Thyroid gland (tissue), 4 donors: Measurements from ENCODE around the gene HOXC10. TPM values are rescaled to one million over a fixed set of nuclear protein-coding genes. Genes with fewer than 3 reads are reported as not detected.

Source experiments
- DNase-seq, 2 donors: peaks; one replicate each; pipeline ENCODE4 v3.0.0-alpha.2; 2019
- H3K27ac ChIP-seq, 3 donors: fragments of 200-600 bp; sonication (generic); 1 replicate in 2 of 3; 2 replicates in 1 of 3; pipeline ENCODE4 v1.5.1; 2016 to 2019; ENCODE audit warnings: mild to moderate bottlenecking in 1 of 3, moderate library complexity in 1 of 3
- H3K27me3 ChIP-seq: fragments of 200-600 bp; sonication (generic); one replicate; pipeline ENCODE4 v1.5.1; 2019
- H3K36me3 ChIP-seq, 2 donors: fragments of 200-600 bp; sonication (generic); one replicate each; pipeline ENCODE4 v1.5.1; 2016 to 2019
- H3K4me1 ChIP-seq, 2 donors: fragments of 200-600 bp; sonication (generic); one replicate each; pipeline ENCODE4 v1.5.1; 2017 to 2019
- H3K4me3 ChIP-seq, 3 donors: fragments of 200-600 bp; sonication (generic); replicated peaks in 1 of 3; 1 replicate in 2 of 3; 2 replicates in 1 of 3; pipeline ENCODE4 v1.5.1; 2016; ENCODE audit warnings: mild to moderate bottlenecking in 1 of 3
- H3K9me3 ChIP-seq: fragments of 200-600 bp; sonication (generic); one replicate; pipeline ENCODE4 v1.5.1; 2017
- POLR2A ChIP-seq, 2 donors: fragments of 450-650 bp; IDR thresholded peaks; one replicate each; pipeline ENCODE4 v1.6.1; 2017; ENCODE audit warnings: antibody characterized with exemption in 2 of 2, mild to moderate bottlenecking in 2 of 2, moderate library complexity in 1 of 2
- WGBS, 2 donors: methylation state at CpG; one replicate each; pipeline ENCODE4 v1.1.5; 2017; 5-methylcytosine and 5-hydroxymethylcytosine counted together
- intact Hi-C: fragments of 100-400 bp; cut with DNase I; formaldehyde crosslinking; loops from one replicate; pipeline ENCODE4 v1.15.1; 2023
- total RNA-seq, 4 donors: library from RNA; depleted of rRNA; stranded (reverse); fragments of >200 nt; gene quantifications; one replicate each; pipeline ENCODE4 v1.2.3, GENCODE V29; 2016
- TF ChIP-seq, protein P1 (sequence below), 6 experiments: fragments of 200-600 bp in 3 of 6; fragments of 450-650 bp in 3 of 6; sonication (generic) in 3 of 6; IDR thresholded peaks; one replicate each; pipeline ENCODE4 v1.5.1; 2016 to 2019; ENCODE audit warnings: antibody characterized with exemption in 6 of 6, mild to moderate bottlenecking in 2 of 6, inconsistent platforms in 1 of 6, moderate library complexity in 1 of 6

HOXC10 gene
- total RNA-seq, 4 donors from 2014 or later = not detected

DNA sequence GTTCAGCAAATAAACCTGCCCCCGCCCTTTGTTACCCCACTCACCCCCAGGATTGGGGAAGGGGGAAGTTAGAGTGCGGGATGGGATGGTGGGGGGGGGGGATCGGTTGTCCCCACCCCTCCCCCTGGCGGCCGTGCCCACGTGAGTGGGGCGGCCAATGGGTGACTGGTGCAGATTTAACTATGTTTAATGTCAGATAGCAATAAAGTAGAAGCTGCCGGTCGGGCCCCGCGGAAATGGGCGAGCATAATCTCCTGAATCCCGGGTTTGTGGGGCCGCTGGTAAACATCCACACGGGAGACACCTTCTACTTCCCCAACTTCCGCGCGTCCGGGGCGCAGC is 30.3 kb upstream of the HOXC10 start, which contains the start of gene HOXC12:
HOXC12 (plus strand) TSS at position 210 of the 342 bp plus-strand sequence; CDS start at position 237, 27 bp downstream.
- no peak within 1 kb of the TSS for H3K27ac ChIP-seq

DNA sequence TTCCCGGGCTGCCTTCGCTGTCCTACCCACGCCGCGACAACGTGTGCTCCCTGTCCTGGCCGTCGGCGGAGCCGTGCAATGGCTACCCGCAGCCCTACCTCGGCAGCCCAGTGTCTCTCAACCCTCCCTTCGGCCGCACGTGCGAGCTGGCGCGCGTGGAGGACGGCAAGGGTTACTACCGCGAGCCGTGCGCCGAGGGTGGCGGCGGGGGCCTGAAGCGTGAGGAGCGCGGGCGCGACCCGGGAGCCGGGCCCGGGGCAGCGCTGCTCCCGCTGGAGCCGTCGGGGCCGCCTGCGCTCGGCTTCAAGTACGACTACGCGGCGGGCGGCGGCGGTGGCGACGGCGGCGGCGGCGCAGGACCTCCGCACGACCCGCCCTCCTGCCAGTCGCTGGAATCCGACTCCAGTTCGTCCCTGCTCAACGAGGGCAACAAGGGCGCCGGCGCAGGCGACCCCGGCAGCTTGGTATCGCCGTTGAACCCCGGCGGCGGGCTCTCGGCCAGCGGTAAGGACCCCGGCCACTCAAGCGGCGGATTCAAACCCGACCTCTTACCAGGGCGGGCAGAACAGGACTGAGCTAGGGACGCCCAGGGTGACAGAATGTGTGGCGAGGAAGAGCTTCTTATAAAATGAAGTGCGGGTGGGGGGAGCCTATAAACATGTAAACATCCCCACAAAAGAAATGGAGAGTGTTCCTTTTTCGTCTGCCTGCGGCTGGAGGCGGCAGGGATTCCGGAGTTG is 29.7 kb upstream of the HOXC10 start:
- Histone ChIP-seq H3K4me3 (no peak overlapping the region), H3K4me1 (peaks cover 5 to 14% of the 10 kb centered on the region in 2 donors), H3K27ac (no peak overlapping the region), H3K9me3 (no peaks in the 10 kb centered on the region), H3K27me3 (peaks cover 81% of the 10 kb centered on the region), H3K36me3 (no peaks in the 10 kb centered on the region)
- TF ChIP-seq, protein P1, sequence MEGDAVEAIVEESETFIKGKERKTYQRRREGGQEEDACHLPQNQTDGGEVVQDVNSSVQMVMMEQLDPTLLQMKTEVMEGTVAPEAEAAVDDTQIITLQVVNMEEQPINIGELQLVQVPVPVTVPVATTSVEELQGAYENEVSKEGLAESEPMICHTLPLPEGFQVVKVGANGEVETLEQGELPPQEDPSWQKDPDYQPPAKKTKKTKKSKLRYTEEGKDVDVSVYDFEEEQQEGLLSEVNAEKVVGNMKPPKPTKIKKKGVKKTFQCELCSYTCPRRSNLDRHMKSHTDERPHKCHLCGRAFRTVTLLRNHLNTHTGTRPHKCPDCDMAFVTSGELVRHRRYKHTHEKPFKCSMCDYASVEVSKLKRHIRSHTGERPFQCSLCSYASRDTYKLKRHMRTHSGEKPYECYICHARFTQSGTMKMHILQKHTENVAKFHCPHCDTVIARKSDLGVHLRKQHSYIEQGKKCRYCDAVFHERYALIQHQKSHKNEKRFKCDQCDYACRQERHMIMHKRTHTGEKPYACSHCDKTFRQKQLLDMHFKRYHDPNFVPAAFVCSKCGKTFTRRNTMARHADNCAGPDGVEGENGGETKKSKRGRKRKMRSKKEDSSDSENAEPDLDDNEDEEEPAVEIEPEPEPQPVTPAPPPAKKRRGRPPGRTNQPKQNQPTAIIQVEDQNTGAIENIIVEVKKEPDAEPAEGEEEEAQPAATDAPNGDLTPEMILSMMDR (IDR thresholded peaks at IDR 0.05) = no peak
- no peak for TF ChIP-seq POLR2A (IDR thresholded peaks at IDR 0.05)
- 4% methylated on average over 29 to 59 of the region's 86 CpGs for WGBS, 2 donors
- DNase-seq = no peak
- intact Hi-C loops = no loop called here

More for the DNA sequence above, 30.3 kb upstream of the HOXC10 start, which contains the start of gene HOXC12:
- intact Hi-C loops = no loop called here
- 3% methylated on average over 16 to 20 of the region's 20 CpGs for WGBS, 2 donors
- peaks cover 5 to 14% of the 10 kb centered on the region in 2 donors for H3K4me1 ChIP-seq
- H3K4me3 ChIP-seq = no peak within 1 kb of the TSS
- TF ChIP-seq, protein P1 (IDR thresholded peaks at IDR 0.05) = no peak
- no peak for TF ChIP-seq POLR2A (IDR thresholded peaks at IDR 0.05)
- no peak for DNase-seq
- no peaks in the 10 kb centered on the region for H3K9me3 ChIP-seq
- H3K36me3 ChIP-seq = no peaks in the 10 kb centered on the region
- peaks cover 79% of the 10 kb centered on the region for H3K27me3 ChIP-seq

DNA sequence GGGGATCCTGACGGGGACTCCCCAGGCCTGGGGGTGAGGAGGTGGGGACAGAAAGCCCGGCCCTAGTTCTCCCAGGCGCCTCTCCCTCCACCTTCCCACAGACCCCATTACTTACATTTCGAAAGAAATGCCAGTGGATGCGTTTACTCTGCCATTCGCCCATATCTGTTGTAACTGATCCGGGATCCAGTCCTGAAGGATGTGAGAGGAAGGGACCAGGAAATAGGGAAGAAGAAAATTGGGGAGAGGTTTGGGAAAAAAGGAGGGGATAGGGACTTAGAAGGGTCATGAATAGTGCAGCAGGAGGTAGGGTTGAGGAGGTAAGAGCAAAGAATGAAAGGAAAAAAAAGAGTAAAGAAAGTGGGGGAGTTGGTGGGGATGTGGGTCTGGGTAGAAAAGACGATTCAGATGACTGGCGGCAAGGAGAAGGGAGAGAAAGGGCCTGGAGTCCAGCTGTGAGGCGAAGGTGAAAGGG is 29.1 kb upstream of the HOXC10 start:
- TF ChIP-seq, protein P1 (IDR thresholded peaks at IDR 0.05) = no peak
- TF ChIP-seq POLR2A (IDR thresholded peaks at IDR 0.05) = no peak
- intact Hi-C loops = no loop called here
- 6 to 7% methylated on average over 10 of the region's 10 CpGs for WGBS, 2 donors
- Histone ChIP-seq H3K36me3 (no peaks in the 10 kb centered on the region), H3K4me1 (peaks cover 5 to 16% of the 10 kb centered on the region in 2 donors), H3K27me3 (peaks cover 81% of the 10 kb centered on the region), H3K9me3 (no peaks in the 10 kb centered on the region), H3K4me3 (no peak overlapping the region), H3K27ac (no peak overlapping the region)
- DNase-seq = no peak

DNA sequence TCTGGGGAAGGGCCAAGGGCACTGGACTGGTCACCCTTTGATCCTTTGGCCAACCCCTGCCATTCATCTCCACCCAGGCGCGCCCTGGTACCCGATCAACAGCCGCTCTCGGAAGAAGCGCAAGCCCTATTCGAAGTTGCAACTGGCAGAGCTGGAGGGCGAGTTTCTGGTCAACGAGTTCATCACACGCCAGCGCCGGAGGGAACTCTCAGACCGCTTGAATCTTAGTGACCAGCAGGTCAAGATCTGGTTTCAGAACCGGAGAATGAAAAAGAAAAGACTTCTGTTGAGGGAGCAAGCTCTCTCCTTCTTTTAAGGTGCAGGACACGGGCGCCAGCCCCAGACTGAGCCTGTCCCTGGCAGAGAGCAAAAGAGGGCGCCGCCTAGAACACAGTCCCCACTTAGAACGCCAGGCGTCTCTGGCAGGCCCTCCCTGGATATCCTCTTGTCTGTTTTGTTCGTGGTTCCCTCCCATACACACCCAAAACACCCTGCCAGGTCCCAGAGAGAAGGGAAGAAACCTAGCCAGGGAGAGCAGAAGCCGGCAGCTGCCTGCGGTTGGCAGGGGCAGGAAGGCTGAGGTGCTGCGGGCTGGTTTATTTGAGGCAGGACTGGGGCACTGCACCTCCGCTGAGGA is 28.6 kb upstream of the HOXC10 start:
- no peaks in the 10 kb centered on the region for H3K9me3 ChIP-seq
- intact Hi-C loops = no loop called here
- no peaks in the 10 kb centered on the region for H3K36me3 ChIP-seq
- H3K4me3 ChIP-seq = no peak overlapping the region
- peaks cover 81% of the 10 kb centered on the region for H3K27me3 ChIP-seq
- 7 to 10% methylated on average over 25 of the region's 25 CpGs for WGBS, 2 donors
- no peak for DNase-seq
- no peak overlapping the region for H3K27ac ChIP-seq
- H3K4me1 ChIP-seq = peaks cover 5 to 19% of the 10 kb centered on the region in 2 donors
- no peak for TF ChIP-seq POLR2A (IDR thresholded peaks at IDR 0.05)
- TF ChIP-seq, protein P1 (IDR thresholded peaks at IDR 0.05) = no peak
